GM21576 (cell line): Measurements from ENCODE around the gene ZBTB34.

Source experiments
- ATAC-seq: cut with Tn5 transposase; IDR thresholded peaks from one replicate; pipeline ENCODE4 v1.9.1; 2021; ENCODE audit warnings: mild to moderate bottlenecking, moderate library complexity; ENCODE audit not compliant: unreplicated experiment

The ZBTB34 gene

GRCh38 chr9:126915846-126916543 is 55.6 kb downstream of the ZBTB34 start:
- ATAC-seq = no peak

- no peak for ATAC-seq
Measured at GRCh38 chr9:126916909-126917308, 56.5 kb downstream of the ZBTB34 start.

GRCh38 chr9:126919193-126919592 is 58.8 kb downstream of the ZBTB34 start:
- no peak for ATAC-seq

DNA sequence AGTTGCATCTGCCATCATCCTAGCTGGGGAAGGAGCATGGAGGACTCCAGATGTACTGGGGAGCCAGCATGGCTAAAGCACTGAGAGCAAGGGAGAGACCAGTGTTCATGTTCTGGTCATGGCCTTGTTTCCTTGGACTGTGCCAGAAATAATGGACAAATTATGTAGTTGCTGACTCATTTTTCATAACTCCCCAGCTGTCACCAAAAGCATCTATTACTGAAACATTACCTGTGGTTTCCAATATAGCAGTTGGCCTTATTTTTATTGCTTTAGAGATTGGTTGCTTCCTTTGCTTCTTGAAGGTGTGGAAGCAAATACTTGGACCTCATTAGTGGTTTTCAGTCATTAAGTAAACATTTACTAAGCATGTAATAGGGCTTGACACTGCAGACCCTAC is 65.4 kb downstream of the ZBTB34 start:
- ATAC-seq = no peak

DNA sequence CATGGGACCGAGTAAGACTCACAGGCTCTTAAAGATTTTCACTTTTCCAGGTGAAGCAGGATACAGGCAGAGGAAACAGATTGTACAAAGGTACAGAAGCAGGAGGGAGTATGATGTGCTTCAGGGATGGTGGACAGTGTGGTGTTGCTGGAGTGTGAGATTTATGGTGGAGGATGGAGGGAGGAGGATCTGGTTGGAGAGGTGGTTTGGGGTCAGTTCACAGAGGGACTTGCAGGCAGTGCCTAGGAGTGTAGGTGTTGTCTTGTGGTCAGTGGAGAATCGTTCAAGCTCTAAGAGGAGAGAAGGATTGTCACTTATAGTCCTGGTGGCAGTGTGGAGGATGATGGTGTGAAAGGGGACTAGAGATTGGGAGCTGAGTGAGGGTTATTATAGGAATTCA is 65.9 kb downstream of the ZBTB34 start:
- no peak for ATAC-seq

- ATAC-seq = no peak
Measured at GRCh38 chr9:126927419-126927818, 67.0 kb downstream of the ZBTB34 start.

GRCh38 chr9:126932871-126933321 is 72.5 kb downstream of the ZBTB34 start:
- no peak for ATAC-seq

GRCh38 chr9:126933334-126933980 is 73.0 kb downstream of the ZBTB34 start:
- no peak for ATAC-seq

DNA sequence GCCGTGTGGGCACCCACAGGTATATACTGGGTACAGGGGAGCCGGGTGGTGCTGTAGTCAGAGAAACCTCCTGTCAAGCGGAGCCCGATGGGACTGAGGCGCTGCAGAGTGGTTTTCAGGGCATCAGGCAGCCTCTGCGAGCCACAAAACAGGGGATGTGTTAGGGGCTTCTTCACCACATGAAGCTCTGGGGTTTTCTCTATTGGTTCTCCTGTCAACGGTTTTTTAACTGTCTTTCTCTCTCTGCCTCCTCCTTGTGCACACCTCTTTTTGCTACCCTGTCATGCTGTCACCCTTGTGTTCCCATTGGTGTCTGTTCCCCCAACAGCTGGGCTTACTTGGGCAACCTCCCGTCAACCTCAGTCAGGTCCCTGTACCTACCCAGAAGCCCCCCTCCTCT is 74.0 kb downstream of the ZBTB34 start:
- ATAC-seq = no peak
